ENCODE results near the gene IL15. TPM values are rescaled to one million over a fixed set of nuclear protein-coding genes. Genes with fewer than 3 reads are reported as not detected.

Gene IL15, protein sequence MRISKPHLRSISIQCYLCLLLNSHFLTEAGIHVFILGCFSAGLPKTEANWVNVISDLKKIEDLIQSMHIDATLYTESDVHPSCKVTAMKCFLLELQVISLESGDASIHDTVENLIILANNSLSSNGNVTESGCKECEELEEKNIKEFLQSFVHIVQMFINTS
- 1.6 and 3.7 TPM in 2 replicates for total RNA-seq

DNA sequence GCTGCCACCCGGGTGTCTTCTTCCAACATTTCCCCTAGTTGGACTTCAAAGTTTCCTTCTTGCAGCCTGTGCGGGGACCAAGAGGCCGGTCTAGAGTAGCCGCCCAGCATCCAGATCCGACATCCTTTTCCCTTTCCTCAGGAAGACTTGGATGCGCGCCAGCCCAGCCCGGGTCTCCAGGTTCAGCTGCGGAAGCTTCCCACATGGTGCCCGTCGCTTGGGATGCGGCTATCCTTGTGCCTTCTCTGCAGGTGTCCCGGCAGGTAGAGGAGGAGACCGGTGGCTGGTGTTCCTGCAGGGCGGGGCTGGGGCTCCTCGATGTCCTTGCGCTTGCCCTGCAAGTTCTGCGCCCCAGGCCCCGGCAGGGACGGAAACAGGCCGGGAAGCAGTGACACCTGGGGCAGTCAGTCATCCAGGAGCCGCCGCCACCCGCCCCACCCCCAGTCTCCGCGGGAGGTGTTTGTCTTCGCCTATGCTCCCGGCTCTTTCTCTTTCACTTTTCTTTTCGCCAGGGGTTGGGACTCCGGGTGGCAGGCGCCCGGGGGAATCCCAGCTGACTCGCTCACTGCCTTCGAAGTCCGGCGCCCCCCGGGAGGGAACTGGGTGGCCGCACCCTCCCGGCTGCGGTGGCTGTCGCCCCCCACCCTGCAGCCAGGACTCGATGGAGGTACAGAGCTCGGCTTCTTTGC lies at the start of gene IL15:
Gene IL15, plus strand, starts transcription at position 502 of the 689 bp plus-strand sequence. CDS start 82,882 bp downstream, outside the sequence.

